PFSK-1 (cell line): ENCODE data around the gene RBFOX1.

Experiments
- POLR2AphosphoS5 ChIP-seq: IDR thresholded peaks from 2 replicates; pipeline ENCODE4 v1.6.1; 2012; ENCODE audit warnings: low read depth, mild to moderate bottlenecking, control low read depth, low read length, moderate library complexity
- SIN3A ChIP-seq: IDR thresholded peaks from 2 replicates; pipeline ENCODE4 v1.6.1; 2012; ENCODE audit warnings: mild to moderate bottlenecking, low read length, moderate library complexity, borderline replicate concordance; ENCODE audit not compliant: insufficient read depth
- TF ChIP-seq, protein P1 (sequence below), 2 experiments: IDR thresholded peaks; 2 replicates each; pipeline versions ENCODE4 v1.6.1 to v1.8.0; 2011 to 2012; ENCODE audit warnings: low read depth in 2 of 2, low read length in 2 of 2, control low read depth in 1 of 2, inconsistent platforms in 1 of 2, mild to moderate bottlenecking in 1 of 2, moderate library complexity in 1 of 2; ENCODE audit not compliant: insufficient read depth in 1 of 2

DNA sequence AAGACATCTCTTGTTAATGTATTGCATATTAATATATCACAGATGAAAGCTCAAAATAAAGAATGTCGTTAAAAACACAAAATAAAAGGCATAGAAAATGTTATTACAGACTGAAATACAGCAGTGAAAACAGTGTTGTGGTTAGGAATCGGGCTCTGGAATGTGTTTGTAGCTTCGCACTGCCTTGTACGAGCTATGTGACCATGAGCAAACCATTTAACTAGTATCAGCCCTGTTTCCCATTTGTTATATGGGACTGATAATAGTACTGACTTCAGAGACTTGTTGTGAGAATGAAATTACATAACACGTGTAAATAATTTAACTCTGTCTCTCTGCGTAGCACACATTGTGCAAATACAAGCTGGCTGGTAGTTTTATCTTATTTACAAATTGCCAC, 648 bp upstream of the RBFOX1 start:
- TF ChIP-seq, protein P1, sequence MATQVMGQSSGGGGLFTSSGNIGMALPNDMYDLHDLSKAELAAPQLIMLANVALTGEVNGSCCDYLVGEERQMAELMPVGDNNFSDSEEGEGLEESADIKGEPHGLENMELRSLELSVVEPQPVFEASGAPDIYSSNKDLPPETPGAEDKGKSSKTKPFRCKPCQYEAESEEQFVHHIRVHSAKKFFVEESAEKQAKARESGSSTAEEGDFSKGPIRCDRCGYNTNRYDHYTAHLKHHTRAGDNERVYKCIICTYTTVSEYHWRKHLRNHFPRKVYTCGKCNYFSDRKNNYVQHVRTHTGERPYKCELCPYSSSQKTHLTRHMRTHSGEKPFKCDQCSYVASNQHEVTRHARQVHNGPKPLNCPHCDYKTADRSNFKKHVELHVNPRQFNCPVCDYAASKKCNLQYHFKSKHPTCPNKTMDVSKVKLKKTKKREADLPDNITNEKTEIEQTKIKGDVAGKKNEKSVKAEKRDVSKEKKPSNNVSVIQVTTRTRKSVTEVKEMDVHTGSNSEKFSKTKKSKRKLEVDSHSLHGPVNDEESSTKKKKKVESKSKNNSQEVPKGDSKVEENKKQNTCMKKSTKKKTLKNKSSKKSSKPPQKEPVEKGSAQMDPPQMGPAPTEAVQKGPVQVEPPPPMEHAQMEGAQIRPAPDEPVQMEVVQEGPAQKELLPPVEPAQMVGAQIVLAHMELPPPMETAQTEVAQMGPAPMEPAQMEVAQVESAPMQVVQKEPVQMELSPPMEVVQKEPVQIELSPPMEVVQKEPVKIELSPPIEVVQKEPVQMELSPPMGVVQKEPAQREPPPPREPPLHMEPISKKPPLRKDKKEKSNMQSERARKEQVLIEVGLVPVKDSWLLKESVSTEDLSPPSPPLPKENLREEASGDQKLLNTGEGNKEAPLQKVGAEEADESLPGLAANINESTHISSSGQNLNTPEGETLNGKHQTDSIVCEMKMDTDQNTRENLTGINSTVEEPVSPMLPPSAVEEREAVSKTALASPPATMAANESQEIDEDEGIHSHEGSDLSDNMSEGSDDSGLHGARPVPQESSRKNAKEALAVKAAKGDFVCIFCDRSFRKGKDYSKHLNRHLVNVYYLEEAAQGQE (IDR thresholded peaks at IDR 0.05; ENCODE audit: insufficient read depth in 1 of 2, low read depth in 2 of 2, low read length in 2 of 2): no peak
- TF ChIP-seq SIN3A (no peak), POLR2AphosphoS5 (no peak)
